Measurements from ENCODE around the gene ZNF555. TPM values are rescaled to one million over a fixed set of nuclear protein-coding genes. Genes with fewer than 3 reads are reported as not detected.

The ZNF555 gene
- total and polyA plus RNA-seq, 2 of the 13 experiments (the other 11 are each of a cell fraction or from before 2014, with no cell fraction given), result 5.0 to 8.0 TPM

- TF ChIP-seq, protein P1, sequence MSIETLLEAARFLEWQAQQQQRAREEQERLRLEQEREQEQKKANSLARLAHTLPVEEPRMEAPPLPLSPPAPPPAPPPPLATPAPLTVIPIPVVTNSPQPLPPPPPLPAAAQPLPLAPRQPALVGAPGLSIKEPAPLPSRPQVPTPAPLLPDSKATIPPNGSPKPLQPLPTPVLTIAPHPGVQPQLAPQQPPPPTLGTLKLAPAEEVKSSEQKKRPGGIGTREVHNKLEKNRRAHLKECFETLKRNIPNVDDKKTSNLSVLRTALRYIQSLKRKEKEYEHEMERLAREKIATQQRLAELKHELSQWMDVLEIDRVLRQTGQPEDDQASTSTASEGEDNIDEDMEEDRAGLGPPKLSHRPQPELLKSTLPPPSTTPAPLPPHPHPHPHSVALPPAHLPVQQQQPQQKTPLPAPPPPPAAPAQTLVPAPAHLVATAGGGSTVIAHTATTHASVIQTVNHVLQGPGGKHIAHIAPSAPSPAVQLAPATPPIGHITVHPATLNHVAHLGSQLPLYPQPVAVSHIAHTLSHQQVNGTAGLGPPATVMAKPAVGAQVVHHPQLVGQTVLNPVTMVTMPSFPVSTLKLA (IDR thresholded peaks at IDR 0.05), result peak; percentile 65
- TF ChIP-seq ZFP82 (CRISPR knock-in tag; IDR thresholded peaks at IDR 0.05; ENCODE audit: borderline replicate concordance) (no peak), ZMYM4 (CRISPR knock-in tag; IDR thresholded peaks at IDR 0.05) (no peak; the same call in none of the 2 replicates), ZNF20 (CRISPR knock-in tag; IDR thresholded peaks at IDR 0.05) (no peak), TSC22D2 (CRISPR knock-in tag; IDR thresholded peaks at IDR 0.05; ENCODE audit: borderline replicate concordance) (peak; percentile 60; the same call in 1 of the 2 replicates), NKX3-1 (CRISPR knock-in tag; IDR thresholded peaks at IDR 0.05) (no peak), ZNF746 (CRISPR knock-in tag; IDR thresholded peaks at IDR 0.05) (no peak), ZNF263 (CRISPR knock-in tag; IDR thresholded peaks at IDR 0.05) (no peak), GATAD1 (CRISPR knock-in tag; IDR thresholded peaks at IDR 0.05) (peak; percentile 53), ZNF891 (CRISPR knock-in tag; IDR thresholded peaks at IDR 0.05) (no peak), DR1 (CRISPR knock-in tag; IDR thresholded peaks at IDR 0.05) (peak; percentile 51), ZNF713 (CRISPR knock-in tag; IDR thresholded peaks at IDR 0.05) (0 out of 2 replicates have a peak, but pooled peaks have one; percentile 12), ZNF382 (CRISPR knock-in tag; IDR thresholded peaks at IDR 0.05; ENCODE audit: borderline replicate concordance) (no peak), MYNN (CRISPR knock-in tag; IDR thresholded peaks at IDR 0.05; ENCODE audit: low read depth) (peak; percentile 67; the same call in 1 of the 2 replicates), ZNF142 (CRISPR knock-in tag; IDR thresholded peaks at IDR 0.05) (no peak), ZBTB44 (CRISPR knock-in tag; IDR thresholded peaks at IDR 0.05) (no peak), NR2F6 (IDR thresholded peaks at IDR 0.05) (no peak), NR2F6 (CRISPR knock-in tag; IDR thresholded peaks at IDR 0.05) (no peak; the same call in 1 of the 2 replicates), ZNF335 (CRISPR knock-in tag; IDR thresholded peaks at IDR 0.05) (0 out of 2 replicates have a peak, but pooled peaks have one; percentile 28)
- TF ChIP-seq, protein P2, sequence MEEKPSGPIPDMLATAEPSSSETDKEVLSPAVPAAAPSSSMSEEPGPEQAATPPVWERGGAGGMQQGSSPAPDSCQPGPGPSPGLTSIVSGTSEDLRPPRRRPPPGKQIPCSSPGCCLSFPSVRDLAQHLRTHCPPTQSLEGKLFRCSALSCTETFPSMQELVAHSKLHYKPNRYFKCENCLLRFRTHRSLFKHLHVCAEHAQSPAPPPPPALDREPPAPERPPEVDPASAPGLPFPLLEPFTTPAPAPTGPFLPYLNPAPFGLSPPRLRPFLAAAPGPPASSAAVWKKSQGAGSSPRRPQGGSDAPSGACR (CRISPR knock-in tag; IDR thresholded peaks at IDR 0.05), result 0 out of 2 replicates have a peak, but pooled peaks have one; percentile 67
These were observed 59.3 kb downstream of the ZNF555 start, which contains the start of gene ZNF57 (continued) for GRCh38 chr19:2900296-2901252.
